ENCODE data around the gene TMEM200C.
"Not testable (repeated sequence)": the region's sequence is repeated elsewhere in the genome, so short reads cannot be mapped to it uniquely, and the experiment has no call there.

The TMEM200C gene

DNA sequence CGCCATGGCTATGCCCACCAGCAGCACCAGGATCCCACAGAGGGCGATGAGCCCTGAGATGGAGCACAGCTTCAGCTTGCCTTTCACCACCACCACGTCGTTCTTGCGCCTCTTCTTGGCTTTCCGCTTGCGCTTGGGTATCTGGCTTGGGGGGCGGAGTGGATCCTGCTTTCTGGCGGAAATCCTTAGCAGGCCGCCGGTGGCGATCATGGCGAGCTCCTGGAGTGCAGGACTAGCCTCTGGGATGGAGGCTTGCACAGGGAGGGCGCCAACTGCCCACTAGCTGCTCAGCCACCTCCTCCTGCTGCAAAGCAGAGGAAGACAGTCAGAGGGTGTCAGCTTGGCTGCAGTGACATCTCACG, 3.5 kb downstream of the TMEM200C start:
- DNase-seq (ENCODE audit: low spot score) = no peak

DNA sequence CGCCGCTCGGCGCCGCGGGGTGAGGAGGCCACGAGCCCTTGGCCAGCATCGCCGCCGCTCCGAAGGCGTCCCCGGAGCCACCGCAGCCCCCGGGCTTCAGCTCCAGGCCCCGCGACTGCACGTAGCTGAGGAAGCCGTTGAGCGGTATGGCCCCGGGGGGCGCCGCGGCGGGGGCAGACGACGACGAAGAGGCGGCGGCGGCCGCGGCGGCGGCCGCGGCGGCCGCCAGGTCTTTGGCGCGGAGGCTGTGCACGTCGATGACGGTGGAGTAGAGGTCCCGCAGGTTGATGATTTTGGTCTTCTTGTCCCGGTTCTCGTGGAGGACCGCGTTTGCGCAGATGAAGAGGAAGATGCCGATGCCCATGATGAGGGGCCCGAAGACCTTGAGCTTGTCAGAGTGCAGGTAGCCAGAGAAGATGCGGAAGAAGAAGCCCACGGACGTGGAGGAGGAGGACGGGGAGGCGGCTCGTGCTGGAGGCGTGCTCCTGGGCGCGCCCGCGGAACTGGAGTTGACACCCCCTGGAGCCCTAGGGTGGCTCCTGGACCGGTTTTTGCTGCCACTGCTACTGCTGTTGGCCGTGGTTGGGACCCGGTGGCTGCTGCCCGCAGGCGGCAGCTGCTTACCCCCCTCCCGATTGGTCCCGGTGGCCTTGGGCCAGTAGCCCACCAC, 4.0 kb downstream of the TMEM200C start:
- no peak for DNase-seq (ENCODE audit: low spot score)

DNA sequence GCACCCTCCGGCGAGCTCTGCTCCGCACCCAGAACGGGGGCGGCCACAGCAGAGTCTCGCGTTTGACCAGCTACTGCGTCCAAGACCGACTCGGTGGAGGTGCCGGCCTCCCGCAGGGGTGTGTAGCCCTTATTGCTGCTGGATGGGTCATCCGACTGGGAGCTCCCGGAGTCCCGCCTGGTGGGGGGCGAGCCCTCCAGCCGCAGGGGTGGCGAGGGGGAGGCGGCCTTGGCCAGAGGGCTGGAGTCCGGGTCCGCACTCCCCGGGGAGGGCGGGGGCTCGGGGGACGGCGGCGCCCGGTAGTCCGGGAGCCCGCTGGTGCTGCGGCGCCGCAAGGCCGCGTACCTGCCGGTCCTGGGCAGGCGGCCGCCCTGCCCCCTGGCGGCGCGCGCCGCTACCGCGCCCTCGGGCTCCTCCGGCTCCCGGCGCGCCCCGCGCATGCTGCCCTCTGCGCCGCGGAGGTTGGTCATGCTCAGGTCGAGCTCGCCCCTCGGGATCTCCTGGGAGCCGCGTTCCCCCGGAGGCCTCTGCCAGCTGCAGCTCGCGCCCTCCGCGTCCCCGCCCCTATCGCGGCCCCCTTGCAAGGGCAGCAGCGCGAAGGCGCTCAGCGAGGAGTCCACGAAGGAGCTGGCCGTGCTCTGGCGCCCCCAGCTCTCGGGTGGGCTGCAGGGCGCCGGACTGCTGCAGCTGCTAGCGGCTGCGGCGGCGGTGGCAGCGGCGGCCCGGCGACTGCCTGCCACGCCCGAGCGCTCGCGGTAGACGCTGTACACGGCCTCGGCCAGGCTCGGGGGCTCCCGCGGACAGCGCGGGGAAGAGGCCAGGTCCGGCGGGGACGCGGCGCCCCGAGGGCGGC, 4.8 kb downstream of the TMEM200C start:
- no peak for DNase-seq (ENCODE audit: low spot score)

DNA sequence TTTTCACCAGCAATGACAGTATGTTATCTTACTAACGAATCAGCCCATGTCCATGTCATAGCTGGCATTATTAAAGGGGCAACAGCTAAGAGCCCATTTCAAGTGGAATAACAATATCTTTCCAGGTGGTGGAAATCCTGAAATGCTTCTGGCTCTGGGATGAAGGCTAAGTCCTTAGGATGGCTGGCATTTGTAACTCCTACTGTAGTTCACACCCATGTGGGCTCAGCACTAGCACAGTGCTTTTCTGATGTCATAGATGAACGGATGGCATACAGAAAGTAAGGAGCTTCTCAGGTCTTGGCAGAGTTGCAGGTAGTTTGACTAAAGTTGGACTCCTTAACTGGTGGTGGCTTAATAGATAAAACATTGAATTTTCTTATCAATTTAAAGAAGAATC, 10.0 kb downstream of the TMEM200C start:
- DNase-seq (ENCODE audit: low spot score) = no peak

DNA sequence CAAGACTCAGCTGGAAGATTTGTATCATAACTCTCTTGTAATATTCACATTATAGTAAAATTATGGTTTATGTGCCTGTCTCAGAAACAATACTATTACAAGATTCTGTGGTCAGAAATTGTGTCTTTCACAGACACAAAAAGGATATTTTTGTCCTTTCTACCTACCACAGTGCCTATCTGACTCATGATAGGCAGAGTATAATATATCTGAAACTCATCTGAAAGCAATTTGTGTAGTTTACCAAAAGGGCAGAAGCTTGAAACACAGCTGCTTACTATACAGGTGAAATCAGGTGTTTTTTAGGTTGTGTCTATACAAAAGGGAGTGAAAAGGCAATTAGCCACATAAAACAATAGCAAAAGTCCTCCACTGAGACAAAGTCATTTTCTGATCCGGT, 10.9 kb downstream of the TMEM200C start:
- no peak for DNase-seq (ENCODE audit: low spot score)

DNA sequence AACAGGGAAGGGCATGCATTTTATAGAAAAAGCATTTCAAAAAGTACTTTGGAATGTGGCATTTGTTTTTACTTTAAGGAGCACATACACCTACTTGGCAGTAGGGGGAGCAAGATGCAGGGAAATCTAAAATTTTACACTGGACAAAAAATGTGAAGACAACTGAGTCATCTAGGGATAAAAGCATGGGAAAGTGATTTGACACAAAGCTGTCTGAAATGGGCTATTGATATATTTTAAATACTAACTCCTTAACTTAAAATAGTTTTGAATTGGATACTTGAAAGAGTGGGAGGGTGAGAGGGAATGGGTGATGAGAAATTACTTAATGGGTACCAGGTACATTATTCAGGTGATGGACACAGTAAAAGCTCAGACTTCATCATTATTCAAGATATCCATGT, 15.8 kb downstream of the TMEM200C start:
- no peak for DNase-seq (ENCODE audit: low spot score)

DNA sequence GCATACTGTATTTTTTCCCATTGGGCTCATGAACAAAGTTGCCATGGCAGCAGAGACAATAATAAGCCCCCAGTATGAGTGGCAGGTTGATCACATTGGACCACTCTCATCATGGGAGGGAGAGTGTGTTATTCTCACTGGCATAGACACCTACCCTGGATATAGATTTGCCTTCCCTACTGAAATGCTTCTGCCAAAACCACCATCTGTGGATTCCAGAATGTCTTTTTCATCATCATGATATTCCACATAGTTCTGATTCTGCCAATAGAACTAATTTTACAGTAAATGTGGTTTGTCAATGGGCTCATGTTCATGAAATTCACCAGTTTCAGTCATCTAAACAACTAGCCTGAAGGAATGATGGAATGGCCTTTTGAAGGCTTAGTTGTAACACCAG, 18.4 kb downstream of the TMEM200C start:
- DNase-seq (ENCODE audit: low spot score) = no peak

DNA sequence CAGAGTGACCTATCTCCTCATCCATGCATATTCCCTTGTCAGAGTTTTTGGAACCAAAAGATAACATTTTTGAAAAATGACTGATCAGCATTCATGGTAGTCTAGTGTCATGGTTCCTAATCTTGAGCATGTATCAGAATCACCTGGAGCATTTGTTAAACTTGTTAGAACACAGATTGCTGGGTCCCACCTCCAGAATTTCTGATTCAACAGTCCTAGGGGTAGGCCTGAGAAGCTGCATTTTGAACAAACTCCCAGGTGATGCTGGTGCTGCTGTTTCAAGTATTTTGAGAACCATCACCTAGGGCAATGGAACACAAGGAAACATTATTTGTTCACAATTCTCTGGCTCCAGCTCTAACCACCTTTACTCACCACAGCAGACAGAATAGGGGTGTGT, 21.0 kb downstream of the TMEM200C start:
- no peak for DNase-seq (ENCODE audit: low spot score)

DNA sequence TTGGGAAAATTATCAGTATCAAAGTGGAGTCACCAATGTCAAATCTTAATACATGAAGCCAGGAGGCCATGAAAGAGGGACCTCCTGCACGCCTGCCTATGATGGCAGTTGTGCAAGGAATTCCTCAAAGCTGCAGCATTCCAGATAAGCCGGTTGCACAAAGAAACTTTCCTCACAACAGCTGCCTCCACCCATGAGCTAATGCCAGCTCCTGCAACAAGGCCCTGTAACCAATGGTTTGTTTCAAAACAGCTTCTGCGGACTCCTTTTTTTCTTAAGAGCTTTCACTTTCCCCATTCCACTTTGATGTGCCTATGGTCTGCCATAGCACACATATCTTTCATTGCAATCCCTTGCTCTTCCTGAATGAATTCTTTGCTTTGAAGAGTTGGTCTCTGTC, 22.4 kb downstream of the TMEM200C start:
- DNase-seq (ENCODE audit: low spot score) = no peak

DNA sequence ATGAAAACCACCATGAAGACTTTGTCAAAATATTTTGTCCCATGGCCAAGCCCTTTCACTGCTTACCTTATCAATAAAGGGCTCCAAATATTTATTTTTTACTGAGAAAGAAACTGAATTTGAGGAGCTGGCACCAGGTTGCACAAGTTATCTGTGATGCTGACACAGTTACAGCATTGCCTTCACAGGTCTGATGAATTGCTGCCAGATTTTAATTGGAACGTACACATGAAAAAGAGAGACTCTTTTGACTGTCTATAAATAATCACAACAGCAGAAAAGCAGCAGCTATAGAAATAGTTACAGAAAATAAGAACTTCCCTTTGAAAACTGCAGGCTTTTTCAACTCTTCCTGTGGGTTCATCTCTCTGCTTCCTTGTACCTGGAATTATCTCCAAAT, 23.9 kb downstream of the TMEM200C start:
- no peak for DNase-seq (ENCODE audit: low spot score)

DNA sequence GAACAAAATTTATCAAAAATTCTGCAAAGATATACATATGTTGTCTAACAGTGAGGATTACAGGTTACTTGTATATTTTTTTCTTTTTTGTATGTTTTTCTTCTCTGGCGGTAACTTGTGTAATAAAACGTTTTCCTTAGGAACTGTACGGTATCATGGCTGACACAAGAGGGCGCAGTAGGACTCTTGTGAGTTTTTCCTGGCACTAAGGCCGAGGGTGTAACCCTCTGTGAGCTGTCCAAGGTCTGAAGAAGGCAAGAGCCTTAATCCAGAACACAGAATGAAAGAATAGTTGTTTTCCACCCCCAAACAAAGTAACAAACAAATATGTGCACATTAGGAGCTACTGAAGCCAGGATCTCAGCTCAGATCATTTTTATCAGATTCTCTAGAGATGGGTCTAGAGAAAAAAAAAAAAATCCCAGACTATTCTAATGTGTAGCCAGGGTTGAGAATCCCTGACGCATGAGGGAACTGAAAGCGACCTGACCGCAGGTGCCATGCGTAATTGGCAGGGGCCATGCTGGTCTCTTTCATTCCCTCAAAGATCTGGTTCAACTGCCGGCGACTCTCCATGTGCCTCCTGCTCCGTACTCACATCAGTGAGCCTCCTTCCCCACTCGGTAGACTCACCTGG, 27.0 kb downstream of the TMEM200C start:
- DNase-seq (ENCODE audit: low spot score) = peak; percentile 6

DNA sequence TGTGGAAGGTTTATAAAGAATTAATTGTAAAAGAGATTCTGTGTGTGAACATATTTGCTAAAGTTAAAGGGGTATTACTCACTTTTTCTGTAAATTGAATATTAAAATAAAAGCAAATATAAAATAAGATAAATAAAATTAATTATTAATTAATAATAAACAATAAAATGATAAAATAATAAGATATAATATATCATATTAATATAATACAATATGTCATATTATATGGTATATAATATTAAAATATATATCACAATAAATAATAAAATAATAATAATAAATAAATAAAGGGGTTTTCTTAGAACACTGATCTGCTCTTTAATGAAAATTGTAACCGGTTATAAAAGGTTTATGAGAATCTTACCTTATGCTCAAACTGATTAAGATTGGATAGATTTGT, 29.8 kb downstream of the TMEM200C start:
- no peak for DNase-seq (ENCODE audit: low spot score)

DNA sequence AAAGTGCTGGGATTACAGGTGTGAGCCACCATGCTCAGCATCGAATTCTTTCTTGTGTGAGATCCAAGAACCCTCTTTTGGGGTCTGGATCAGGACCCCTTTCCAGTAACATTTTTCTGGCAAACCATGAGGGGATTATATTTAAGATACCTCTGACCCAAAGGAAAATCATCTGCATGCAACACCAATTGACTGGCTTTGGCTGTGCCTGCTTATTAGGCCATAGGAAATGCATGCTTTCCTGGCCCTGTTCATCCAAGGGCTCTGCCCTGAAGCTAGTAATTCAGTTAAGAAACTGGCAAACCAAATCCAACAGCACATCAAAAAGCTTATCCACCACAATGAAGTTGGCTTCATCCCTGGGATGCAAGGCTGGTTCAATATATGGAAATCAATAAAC, 33.2 kb downstream of the TMEM200C start:
- not testable (repeated sequence) for DNase-seq (ENCODE audit: low spot score)

DNA sequence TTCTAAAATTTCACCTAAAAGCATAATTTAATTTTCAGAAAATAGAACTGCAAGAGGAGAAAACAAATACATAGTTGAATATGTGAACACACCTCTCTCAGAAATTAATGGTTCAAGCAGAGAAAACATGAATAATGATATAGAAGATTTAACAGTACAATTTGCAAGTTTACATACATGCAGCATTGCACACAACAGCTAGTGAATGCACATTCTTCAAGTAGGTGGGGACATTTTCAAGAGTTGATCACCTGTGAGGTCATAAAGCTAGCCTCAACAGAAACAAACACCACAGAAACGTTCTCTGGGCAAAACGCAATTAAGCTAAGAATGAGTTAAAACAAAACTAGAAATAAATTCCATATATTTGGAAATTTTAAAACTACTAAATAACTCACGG, 38.1 kb downstream of the TMEM200C start:
- DNase-seq (ENCODE audit: low spot score) = no peak

DNA sequence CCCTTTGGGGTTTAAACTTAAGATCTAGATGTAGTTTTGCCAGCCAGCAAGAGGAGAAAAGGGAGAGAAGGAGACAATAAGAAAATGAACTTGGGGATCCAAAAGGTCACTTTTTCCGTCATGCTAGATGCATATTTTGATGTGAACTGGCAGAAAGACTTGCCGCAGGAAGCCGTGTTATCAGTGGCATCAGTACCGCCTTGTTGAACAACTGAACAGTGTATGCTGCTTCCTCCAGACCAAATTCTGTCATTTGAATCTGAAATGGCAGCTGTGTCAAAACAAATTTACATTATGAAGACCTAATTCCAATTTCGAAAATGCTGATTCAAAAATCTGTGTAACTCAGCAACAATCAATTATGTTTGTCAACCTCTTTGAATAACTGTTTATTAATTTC, 42.1 kb downstream of the TMEM200C start:
- no peak for DNase-seq (ENCODE audit: low spot score)

DNA sequence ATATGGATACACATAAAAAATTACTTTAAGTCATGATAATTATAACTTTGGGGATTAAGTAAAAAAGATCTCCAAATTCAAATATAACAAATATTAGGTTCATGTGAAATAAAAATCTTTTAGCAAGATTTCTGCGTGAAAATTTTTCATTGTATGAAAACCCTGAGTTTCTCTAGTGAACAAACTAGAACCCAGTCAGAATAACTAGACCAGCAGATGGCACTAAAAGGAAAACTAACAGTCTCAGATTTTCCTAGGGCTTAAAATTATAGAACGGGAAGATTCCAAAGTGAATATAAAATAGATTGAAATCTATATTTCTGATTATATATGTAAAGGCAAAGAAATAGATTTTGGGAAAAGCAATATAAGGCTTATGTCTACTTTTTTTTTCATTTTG, 43.3 kb downstream of the TMEM200C start:
- no peak for DNase-seq (ENCODE audit: low spot score)

DNA sequence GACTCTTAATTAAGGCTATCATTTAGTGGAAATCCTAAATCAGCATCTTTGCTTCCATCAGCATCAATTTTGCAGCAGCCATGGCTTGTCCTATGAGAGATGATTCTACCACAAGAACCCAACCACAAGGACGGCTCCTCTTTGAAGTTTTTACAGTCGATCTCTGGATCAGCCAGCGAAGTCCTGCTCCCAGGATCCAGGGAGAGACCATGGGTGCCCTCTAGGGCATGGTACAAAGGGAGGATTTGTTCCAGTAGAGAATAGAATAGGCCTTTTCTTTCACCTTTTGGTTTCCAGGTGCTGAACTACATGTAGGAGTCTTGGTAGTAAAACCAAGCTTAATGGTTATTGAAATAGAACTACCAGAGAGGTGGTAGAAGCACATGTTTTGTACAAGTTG, 52.7 kb downstream of the TMEM200C start:
- no peak for DNase-seq (ENCODE audit: low spot score)

DNA sequence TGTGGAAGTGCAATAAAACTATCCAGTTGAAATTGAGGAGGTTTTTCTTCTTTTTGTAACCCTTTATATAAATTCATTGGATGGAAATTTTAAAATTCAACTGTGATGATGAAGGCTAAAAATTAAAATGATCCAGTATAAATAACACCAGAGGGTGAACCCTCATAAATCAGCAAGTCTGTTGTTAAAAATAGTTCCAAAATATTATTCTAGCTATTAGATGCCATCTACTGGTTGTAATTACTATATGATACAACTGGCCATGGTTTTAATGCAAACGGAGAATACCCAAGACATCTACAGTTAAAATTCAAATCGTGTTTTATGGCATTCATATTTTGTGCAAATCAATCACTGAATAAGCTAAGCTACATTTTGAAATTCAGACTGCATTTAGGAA, 53.8 kb downstream of the TMEM200C start:
- no peak for DNase-seq (ENCODE audit: low spot score)

DNA sequence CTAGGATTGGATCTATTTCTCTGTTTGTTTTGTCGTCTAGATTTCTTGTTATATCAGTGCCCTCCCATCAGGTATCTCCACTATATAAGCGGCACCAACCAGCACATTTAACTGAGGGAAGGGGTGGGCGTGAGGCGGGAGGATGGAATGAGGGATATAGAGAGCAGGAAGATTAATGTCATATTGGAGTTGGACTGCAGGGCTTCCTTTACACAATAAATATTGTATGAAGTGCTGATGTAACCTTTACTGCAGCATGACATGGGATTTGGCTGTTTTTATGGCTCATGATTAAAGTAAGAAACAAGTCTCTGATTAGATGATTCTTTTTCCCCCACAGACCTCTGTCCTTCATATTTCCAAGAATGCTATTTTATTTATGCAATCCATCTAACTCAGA, 54.8 kb downstream of the TMEM200C start:
- no peak for DNase-seq (ENCODE audit: low spot score)

DNA sequence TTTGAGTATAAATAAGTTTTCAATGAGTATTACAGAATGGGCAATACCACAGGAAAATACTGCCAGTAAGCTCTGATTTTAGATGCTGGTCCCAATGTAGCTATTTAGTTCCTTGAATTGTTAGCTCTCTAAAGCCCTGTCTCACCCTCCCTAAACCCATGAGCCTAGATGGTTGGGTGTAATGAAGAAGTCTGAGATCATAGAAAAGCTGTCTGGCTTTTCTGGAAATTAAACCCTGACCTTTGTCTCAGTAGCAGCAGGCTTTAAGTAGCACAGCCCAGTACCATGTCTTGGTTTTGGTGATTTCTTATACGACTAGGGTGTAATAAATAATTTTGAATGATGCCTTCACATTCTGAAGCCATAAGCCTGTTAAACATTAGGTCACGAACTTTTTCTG, 55.3 kb downstream of the TMEM200C start:
- no peak for DNase-seq (ENCODE audit: low spot score)

DNA sequence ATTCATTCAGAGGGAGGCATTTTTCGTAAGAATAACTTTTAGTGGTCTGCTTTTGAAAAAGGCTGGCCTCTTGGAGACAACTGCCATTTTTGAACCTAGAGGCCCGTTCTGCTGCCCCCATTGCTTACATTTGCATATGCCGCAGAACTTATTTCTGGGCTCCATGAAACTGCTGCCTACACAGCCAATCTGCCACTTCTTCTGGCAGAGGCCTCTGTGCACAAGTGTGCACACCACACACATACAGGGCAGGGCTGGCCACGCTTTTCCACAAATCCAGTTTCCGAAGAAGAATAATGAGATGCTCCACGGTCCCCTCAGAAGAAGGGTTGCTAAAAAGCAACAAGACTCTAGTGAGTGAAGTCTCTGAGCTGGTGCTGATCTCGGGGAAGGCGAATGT, 56.2 kb downstream of the TMEM200C start:
- no peak for DNase-seq (ENCODE audit: low spot score)

All from hematopoietic multipotent progenitor cell treated with erythropoietin and hydrocortisone succinate and interleukin-3 and kit ligand, for 17 days (in vitro differentiated cells).